SK-N-SH (cell line): ENCODE data around the gene EMX1.

Experiments used
- IRF3 ChIP-seq: fragments of 150-350 bp; IDR thresholded peaks from 2 replicates; pipeline ENCODE4 v1.6.1; 2016; ENCODE audit warnings: mild to moderate bottlenecking, low read depth, low read length
- TAF1 ChIP-seq: IDR thresholded peaks from 2 replicates; pipeline ENCODE4 v1.6.1; 2012; ENCODE audit warnings: low read depth, mild to moderate bottlenecking, low read length, moderate library complexity, borderline replicate concordance
- TF ChIP-seq, protein P1 (sequence below): fragments of 200-600 bp; sonication (generic); IDR thresholded peaks from 2 replicates; pipeline ENCODE4 v1.6.1; 2017; ENCODE audit warnings: antibody characterized with exemption, mild to moderate bottlenecking, moderate library complexity

- TF ChIP-seq IRF3 (no peak), TAF1 (no peak)
- TF ChIP-seq, protein P1, sequence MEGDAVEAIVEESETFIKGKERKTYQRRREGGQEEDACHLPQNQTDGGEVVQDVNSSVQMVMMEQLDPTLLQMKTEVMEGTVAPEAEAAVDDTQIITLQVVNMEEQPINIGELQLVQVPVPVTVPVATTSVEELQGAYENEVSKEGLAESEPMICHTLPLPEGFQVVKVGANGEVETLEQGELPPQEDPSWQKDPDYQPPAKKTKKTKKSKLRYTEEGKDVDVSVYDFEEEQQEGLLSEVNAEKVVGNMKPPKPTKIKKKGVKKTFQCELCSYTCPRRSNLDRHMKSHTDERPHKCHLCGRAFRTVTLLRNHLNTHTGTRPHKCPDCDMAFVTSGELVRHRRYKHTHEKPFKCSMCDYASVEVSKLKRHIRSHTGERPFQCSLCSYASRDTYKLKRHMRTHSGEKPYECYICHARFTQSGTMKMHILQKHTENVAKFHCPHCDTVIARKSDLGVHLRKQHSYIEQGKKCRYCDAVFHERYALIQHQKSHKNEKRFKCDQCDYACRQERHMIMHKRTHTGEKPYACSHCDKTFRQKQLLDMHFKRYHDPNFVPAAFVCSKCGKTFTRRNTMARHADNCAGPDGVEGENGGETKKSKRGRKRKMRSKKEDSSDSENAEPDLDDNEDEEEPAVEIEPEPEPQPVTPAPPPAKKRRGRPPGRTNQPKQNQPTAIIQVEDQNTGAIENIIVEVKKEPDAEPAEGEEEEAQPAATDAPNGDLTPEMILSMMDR: no peak
These were observed 21.1 kb downstream of the EMX1 start for GRCh38 chr2:72938455-72938854.
